Subcutaneous adipose tissue (tissue), 4 donors: ENCODE data around the gene IRS4. TPM values are rescaled to one million over a fixed set of nuclear protein-coding genes. Genes with fewer than 3 reads are reported as not detected.

Source experiments
- total RNA-seq, 4 donors: library from RNA; depleted of rRNA; stranded (reverse); fragments of >200 nt; gene quantifications; one replicate each; pipeline ENCODE4 v1.1.0, GENCODE V29; 2016
- TF ChIP-seq, protein P1 (sequence below): fragments of 450-650 bp; IDR thresholded peaks from one replicate; pipeline ENCODE4 v1.5.1; 2016; ENCODE audit warnings: low read depth, mild to moderate bottlenecking, control low read depth, antibody characterized with exemption, moderate library complexity

The IRS4 gene
- total RNA-seq, 4 donors from 2014 or later: not detected

DNA sequence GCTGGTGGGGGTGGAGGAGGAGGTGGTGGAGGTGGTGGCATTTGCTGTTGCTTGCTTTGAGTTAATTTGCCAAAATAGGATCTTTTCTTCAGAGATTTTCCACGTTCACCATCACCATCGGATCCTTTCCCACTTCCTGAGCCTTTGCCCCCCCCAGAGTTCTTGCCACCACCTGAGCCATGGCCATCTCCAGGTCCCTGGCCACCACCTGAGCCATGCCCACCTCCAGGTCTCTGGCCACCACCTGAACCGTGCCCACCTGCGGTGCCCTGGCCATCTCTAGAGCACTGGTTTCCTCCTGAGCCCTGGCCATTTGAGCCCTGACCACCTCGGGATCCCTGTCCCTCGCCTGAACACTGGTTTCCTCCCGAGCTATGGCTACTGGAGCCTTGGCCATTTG lies 1.9 kb downstream of the IRS4 start:
- TF ChIP-seq, protein P1, sequence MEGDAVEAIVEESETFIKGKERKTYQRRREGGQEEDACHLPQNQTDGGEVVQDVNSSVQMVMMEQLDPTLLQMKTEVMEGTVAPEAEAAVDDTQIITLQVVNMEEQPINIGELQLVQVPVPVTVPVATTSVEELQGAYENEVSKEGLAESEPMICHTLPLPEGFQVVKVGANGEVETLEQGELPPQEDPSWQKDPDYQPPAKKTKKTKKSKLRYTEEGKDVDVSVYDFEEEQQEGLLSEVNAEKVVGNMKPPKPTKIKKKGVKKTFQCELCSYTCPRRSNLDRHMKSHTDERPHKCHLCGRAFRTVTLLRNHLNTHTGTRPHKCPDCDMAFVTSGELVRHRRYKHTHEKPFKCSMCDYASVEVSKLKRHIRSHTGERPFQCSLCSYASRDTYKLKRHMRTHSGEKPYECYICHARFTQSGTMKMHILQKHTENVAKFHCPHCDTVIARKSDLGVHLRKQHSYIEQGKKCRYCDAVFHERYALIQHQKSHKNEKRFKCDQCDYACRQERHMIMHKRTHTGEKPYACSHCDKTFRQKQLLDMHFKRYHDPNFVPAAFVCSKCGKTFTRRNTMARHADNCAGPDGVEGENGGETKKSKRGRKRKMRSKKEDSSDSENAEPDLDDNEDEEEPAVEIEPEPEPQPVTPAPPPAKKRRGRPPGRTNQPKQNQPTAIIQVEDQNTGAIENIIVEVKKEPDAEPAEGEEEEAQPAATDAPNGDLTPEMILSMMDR: no peak

DNA sequence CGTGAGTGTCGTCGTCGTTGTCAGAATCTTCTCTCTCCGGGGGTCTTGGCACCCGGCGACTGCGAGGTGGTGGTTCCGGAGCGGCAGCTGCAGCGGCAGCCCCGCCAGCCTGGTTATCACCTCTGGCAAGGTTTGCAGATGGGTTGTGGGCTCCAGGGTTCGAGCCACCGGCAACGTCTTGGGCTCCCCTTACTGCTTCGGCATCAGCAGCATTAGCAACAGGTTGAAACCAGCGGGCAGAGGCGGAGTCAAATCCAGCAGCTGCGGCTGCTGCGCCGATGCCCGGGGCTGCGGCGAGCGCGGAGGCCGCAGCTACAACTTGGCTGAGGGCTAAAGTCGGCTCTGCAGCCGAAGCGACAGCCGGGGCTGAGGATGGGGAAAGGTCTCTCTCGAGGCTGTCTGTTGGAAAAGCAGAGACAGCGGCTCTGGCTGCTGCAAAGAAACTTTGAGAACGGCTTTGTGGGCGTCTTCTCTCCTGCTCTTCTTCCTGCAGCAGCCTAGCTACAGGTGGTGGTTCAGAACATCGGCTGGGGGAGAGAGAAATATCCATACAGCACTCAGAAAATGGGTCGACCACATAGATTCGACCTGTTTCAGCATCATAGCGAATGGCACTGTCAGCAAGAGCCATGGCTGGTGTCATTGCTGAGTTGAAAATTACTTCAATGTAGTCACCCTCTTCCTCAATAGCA lies 3.6 kb downstream of the IRS4 start:
- TF ChIP-seq, protein P1: no peak

DNA sequence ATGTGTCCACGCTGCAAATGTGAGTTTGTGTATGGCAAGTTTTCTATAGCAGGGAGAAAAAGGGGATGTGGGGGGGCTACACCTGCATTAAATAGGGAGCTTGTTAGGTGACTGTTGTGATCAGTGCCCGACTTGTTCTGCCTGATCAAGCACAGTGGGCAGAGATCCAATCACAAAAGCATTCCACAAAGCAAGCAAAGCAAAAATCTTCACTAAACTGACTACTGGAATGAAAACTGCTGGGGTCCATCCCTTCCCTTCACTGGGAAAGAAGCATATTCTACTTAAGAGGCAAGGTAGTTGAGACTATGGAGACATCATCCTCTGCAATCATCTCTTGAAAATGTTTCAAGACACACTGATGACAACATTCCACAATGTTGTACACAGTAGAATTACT lies 5.2 kb downstream of the IRS4 start:
- TF ChIP-seq, protein P1: no peak

DNA sequence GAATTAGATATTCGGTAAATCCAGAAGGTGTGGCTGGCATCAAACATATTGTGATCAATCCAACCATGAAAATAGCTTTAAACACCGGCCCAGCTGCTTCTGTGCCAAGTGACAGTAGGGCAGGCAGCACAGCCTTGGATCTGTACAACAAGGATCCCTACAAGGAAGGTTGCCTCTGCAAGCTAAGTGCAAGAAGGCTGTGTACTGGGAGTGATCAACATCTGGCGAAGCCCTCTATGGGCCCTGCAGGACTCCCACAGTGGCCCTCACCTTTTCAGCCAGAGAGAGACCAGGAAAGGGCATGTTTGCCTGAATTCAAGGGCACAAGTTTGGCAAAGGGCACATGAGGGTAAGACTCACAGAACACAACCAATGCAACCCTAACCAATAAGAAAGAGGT lies 9.6 kb downstream of the IRS4 start:
- TF ChIP-seq, protein P1: no peak

DNA sequence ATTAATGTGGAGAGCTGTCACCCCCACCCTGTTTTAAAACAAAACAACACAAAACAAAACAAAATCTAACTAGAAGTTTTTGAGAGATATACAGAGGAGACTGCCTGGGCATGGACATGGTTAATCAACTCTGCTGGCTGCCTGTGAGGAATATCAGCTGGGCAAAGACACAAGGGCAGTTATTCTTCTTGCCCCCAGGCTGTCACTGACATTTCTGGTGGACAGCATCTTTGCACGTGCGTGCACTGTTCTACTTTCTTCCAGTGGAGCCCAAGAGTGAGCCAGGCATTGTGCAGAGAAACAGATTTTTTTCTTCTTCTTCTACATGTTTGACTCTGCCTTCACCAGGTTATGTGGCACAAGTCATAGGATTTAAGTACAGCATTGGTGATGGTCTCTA lies 13.8 kb downstream of the IRS4 start:
- TF ChIP-seq, protein P1: no peak

DNA sequence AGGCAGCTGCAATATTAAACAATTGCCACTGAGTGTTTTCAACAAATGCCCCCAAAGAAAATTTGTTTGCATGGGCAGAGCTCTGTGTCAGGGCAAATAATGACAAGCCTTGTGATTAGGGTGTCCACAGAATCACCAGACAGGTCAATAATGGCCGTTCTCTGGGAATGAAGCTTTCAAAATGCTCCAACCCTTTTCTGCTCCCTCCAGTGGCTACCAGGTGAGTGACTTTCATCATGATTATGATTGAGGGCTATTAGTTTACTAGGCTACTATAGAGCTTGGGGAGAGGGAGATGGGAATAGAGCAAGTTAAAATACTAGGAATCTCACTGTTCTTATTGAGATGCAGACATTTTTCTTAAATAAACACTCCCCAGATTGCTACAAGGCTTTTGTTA lies 23.5 kb downstream of the IRS4 start:
- TF ChIP-seq, protein P1: no peak

DNA sequence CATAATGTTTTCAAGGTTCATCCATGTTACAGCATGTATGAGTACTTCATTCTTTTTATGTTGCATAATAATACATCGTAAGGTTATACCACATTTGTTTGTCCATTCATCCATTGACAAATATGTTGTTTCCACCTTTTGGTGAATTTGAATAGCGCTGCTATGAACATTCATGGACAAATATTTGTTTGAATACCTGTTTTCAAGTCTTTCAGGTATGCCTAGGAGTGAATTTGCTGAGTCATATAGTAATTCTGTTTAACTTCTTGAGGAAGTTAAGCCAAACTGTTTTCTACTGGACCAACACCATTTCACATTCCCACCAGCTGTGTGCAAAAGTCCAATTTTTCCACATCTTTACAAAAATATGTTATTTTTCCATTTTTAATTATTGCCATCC lies 31.5 kb downstream of the IRS4 start:
- TF ChIP-seq, protein P1: no peak
